Measurements from ENCODE around the gene GLRX5. TPM values are rescaled to one million over a fixed set of nuclear protein-coding genes. Genes with fewer than 3 reads are reported as not detected.
A peak's percentile ranks its signal among the peaks of the same experiment; 100 is the strongest.

GLRX5 gene
- total RNA-seq, 1 donor from 2014 or later: 38.9 TPM

GRCh38 chr14:95527387-95528002, 7.4 kb upstream of the GLRX5 start:
- Mint-ChIP-seq H3K27me3 (ENCODE audit: unreplicated experiment) (peaks cover 2% of the 10 kb centered on the region), H3K36me3 (ENCODE audit: unreplicated experiment) (no peaks in the 10 kb centered on the region), H3K9me3 (ENCODE audit: unreplicated experiment) (peaks cover 2% of the 10 kb centered on the region), H3K27ac (ENCODE audit: unreplicated experiment) (peak overlapping the region; percentile 60), H3K4me1 (ENCODE audit: low read depth, unreplicated experiment) (peaks cover 37% of the 10 kb centered on the region), H3K4me3 (ENCODE audit: unreplicated experiment) (peak overlapping the region; percentile 13)
- TF ChIP-seq CTCF (IDR thresholded peaks at IDR 0.05; ENCODE audit: partially characterized antibody, unreplicated experiment): peak; percentile 86
- DNase-seq: no peak

- peaks cover 36% of the 10 kb centered on the region for H3K4me1 Mint-ChIP-seq (ENCODE audit: low read depth, unreplicated experiment)
- peaks cover 2% of the 10 kb centered on the region for H3K9me3 Mint-ChIP-seq (ENCODE audit: unreplicated experiment)
- no peak for TF ChIP-seq CTCF (IDR thresholded peaks at IDR 0.05; ENCODE audit: partially characterized antibody, unreplicated experiment)
- H3K36me3 Mint-ChIP-seq (ENCODE audit: unreplicated experiment): no peaks in the 10 kb centered on the region
- DNase-seq: no peak
- no peak overlapping the region for H3K27ac Mint-ChIP-seq (ENCODE audit: unreplicated experiment)
- H3K4me3 Mint-ChIP-seq (ENCODE audit: unreplicated experiment): no peak overlapping the region
- peaks cover 6% of the 10 kb centered on the region for H3K27me3 Mint-ChIP-seq (ENCODE audit: unreplicated experiment)
Measured at GRCh38 chr14:95529216-95529615, 5.6 kb upstream of the GLRX5 start.

GRCh38 chr14:95530473-95531276, 4.2 kb upstream of the GLRX5 start:
- no peaks in the 10 kb centered on the region for H3K36me3 Mint-ChIP-seq (ENCODE audit: unreplicated experiment)
- H3K27me3 Mint-ChIP-seq (ENCODE audit: unreplicated experiment): peaks cover 7% of the 10 kb centered on the region
- DNase-seq: no peak
- no peak overlapping the region for H3K27ac Mint-ChIP-seq (ENCODE audit: unreplicated experiment)
- no peak for TF ChIP-seq CTCF (IDR thresholded peaks at IDR 0.05; ENCODE audit: partially characterized antibody, unreplicated experiment)
- H3K9me3 Mint-ChIP-seq (ENCODE audit: unreplicated experiment): peaks cover 2% of the 10 kb centered on the region
- H3K4me3 Mint-ChIP-seq (ENCODE audit: unreplicated experiment): no peak overlapping the region
- peaks cover 31% of the 10 kb centered on the region for H3K4me1 Mint-ChIP-seq (ENCODE audit: low read depth, unreplicated experiment)

GRCh38 chr14:95531473-95531872, 3.4 kb upstream of the GLRX5 start:
- H3K36me3 Mint-ChIP-seq (ENCODE audit: unreplicated experiment): no peaks in the 10 kb centered on the region
- no peak for DNase-seq
- H3K27me3 Mint-ChIP-seq (ENCODE audit: unreplicated experiment): peaks cover 5% of the 10 kb centered on the region
- H3K27ac Mint-ChIP-seq (ENCODE audit: unreplicated experiment): no peak overlapping the region
- H3K9me3 Mint-ChIP-seq (ENCODE audit: unreplicated experiment): no peaks in the 10 kb centered on the region
- peaks cover 31% of the 10 kb centered on the region for H3K4me1 Mint-ChIP-seq (ENCODE audit: low read depth, unreplicated experiment)
- peak overlapping the region; percentile 22 for H3K4me3 Mint-ChIP-seq (ENCODE audit: unreplicated experiment)
- TF ChIP-seq CTCF (IDR thresholded peaks at IDR 0.05; ENCODE audit: partially characterized antibody, unreplicated experiment): no peak

- no peak overlapping the region for H3K4me3 Mint-ChIP-seq (ENCODE audit: unreplicated experiment)
- peaks cover 5% of the 10 kb centered on the region for H3K27me3 Mint-ChIP-seq (ENCODE audit: unreplicated experiment)
- no peak for DNase-seq
- peaks cover 31% of the 10 kb centered on the region for H3K4me1 Mint-ChIP-seq (ENCODE audit: low read depth, unreplicated experiment)
- H3K36me3 Mint-ChIP-seq (ENCODE audit: unreplicated experiment): no peaks in the 10 kb centered on the region
- H3K27ac Mint-ChIP-seq (ENCODE audit: unreplicated experiment): no peak overlapping the region
- no peaks in the 10 kb centered on the region for H3K9me3 Mint-ChIP-seq (ENCODE audit: unreplicated experiment)
- no peak for TF ChIP-seq CTCF (IDR thresholded peaks at IDR 0.05; ENCODE audit: partially characterized antibody, unreplicated experiment)
Measured at GRCh38 chr14:95531969-95532368, 2.9 kb upstream of the GLRX5 start.

Data from glutamatergic neuron (in vitro differentiated cells).